Stimulated activated CD4-positive, alpha-beta T cell treated with anti-CD3 and anti-CD28 coated beads, Interleukin-12 subunit alpha, Interleukin-12 subunit beta, amount 100 ng/mL, for 48 hours (primary cell): ENCODE measurements around the gene ILKAP.

Experiments used
- DNase-seq, 3 donors: peaks; one replicate each; pipeline ENCODE4 v3.0.0-alpha.2; 2020; ENCODE audit warnings: low read depth in 2 of 3, low spot score in 1 of 3

The ILKAP gene

GRCh38 chr2:238152771-238153688 is 50.5 kb downstream of the ILKAP start:
- DNase-seq, result no peak

GRCh38 chr2:238151628-238152235 is 51.8 kb downstream of the ILKAP start:
- no peak for DNase-seq

- no peak for DNase-seq
Measured at GRCh38 chr2:238151205-238151604, 52.3 kb downstream of the ILKAP start.

- no peak for DNase-seq
Measured at GRCh38 chr2:238150686-238151085, 52.8 kb downstream of the ILKAP start.

- DNase-seq, result no peak
Measured at GRCh38 chr2:238149841-238150572, 53.5 kb downstream of the ILKAP start.

- no peak for DNase-seq
Measured at GRCh38 chr2:238148981-238149380, 54.5 kb downstream of the ILKAP start.

GRCh38 chr2:238146884-238147544 is 56.5 kb downstream of the ILKAP start:
- DNase-seq, result no peak

- no peak for DNase-seq
Measured at GRCh38 chr2:238145851-238146250, 57.6 kb downstream of the ILKAP start.

GRCh38 chr2:238145046-238145445 is 58.4 kb downstream of the ILKAP start:
- DNase-seq, result no peak

GRCh38 chr2:238144262-238144661 is 59.2 kb downstream of the ILKAP start:
- no peak for DNase-seq

GRCh38 chr2:238143239-238143951 is 60.1 kb downstream of the ILKAP start:
- DNase-seq, result no peak

GRCh38 chr2:238142382-238143205 is 60.9 kb downstream of the ILKAP start:
- DNase-seq, result no peak

- no peak for DNase-seq
Measured at GRCh38 chr2:238141541-238142318, 61.8 kb downstream of the ILKAP start.

GRCh38 chr2:238140721-238141540 is 62.6 kb downstream of the ILKAP start:
- DNase-seq, result no peak

GRCh38 chr2:238140040-238140439 is 63.5 kb downstream of the ILKAP start:
- no peak for DNase-seq

GRCh38 chr2:238139196-238140039 is 64.1 kb downstream of the ILKAP start:
- peak in 2 of 3 donors; percentile 20 to 28 for DNase-seq
